ENCODE measurements around the gene GNMT.

GRCh38 chr6:42969431-42969830, 8.9 kb downstream of the GNMT start:
- TF ChIP-seq CTCF (IDR thresholded peaks at IDR 0.05), result no peak
- TF ChIP-seq EZH2 (IDR thresholded peaks at IDR 0.05; ENCODE audit: borderline replicate concordance, insufficient read depth, low read depth, low read length, poor library complexity, severe bottlenecking), result no peak
